ENCODE results near the gene NRXN3.

The NRXN3 gene

GRCh38 chr14:79528828-79529416 lies 1358.7 kb downstream of the NRXN3 start (continued):
- TF ChIP-seq ZNF302 (tag by site-specific recombination; IDR thresholded peaks at IDR 0.05; ENCODE audit: low read depth) (no peak), HIC1 (tag by site-specific recombination; IDR thresholded peaks at IDR 0.05) (no peak), ZBTB11 (tag by site-specific recombination; conservative IDR thresholded peaks at IDR 0.05; ENCODE audit: low read depth) (no peak), ZNF26 (tag by site-specific recombination; IDR thresholded peaks at IDR 0.05) (no peak), ZNF184 (tag by site-specific recombination; IDR thresholded peaks at IDR 0.05) (no peak), OSR2 (tag by site-specific recombination; IDR thresholded peaks at IDR 0.05) (no peak), ZNF391 (tag by site-specific recombination; IDR thresholded peaks at IDR 0.05; ENCODE audit: borderline replicate concordance, low read depth) (no peak)

GRCh38 chr14:79530555-79530954 lies 1360.4 kb downstream of the NRXN3 start:
- TF ChIP-seq ZNF792 (tag by site-specific recombination; IDR thresholded peaks at IDR 0.05) (no peak), OVOL3 (tag by site-specific recombination; IDR thresholded peaks at IDR 0.05) (no peak), MZF1 (tag by site-specific recombination; IDR thresholded peaks at IDR 0.05; ENCODE audit: borderline replicate concordance) (no peak), ZNF596 (tag by site-specific recombination; IDR thresholded peaks at IDR 0.05) (no peak), PRDM4 (tag by site-specific recombination; IDR thresholded peaks at IDR 0.05) (no peak), TCF7L2 (IDR thresholded peaks at IDR 0.05; ENCODE audit: borderline replicate concordance, low read depth, low read length) (no peak), ZNF366 (tag by site-specific recombination; conservative IDR thresholded peaks at IDR 0.05) (no peak), ZBTB20 (tag by site-specific recombination; IDR thresholded peaks at IDR 0.05) (no peak)
- Histone ChIP-seq H3K4me3 (ENCODE audit: low read depth, low read length) (no peak overlapping the region), H3K9me3 (ENCODE audit: control insufficient read depth, insufficient read depth, low read depth, low read length) (no peaks in the 10 kb centered on the region), H3K27ac (ENCODE audit: extremely low read depth, low read depth, low read length) (no peak overlapping the region), H3K36me3 (ENCODE audit: control insufficient read depth in 2 of 2, insufficient read depth in 1 of 2, low read length in 2 of 2) (no peaks in the 10 kb centered on the region), H3K4me1 (ENCODE audit: control insufficient read depth, insufficient read depth, low read length) (no peaks in the 10 kb centered on the region)
- ChIA-PET POLR2A (no interaction called here), CTCF (interaction anchor here (0.7 kb wide), 1 partner anchor 156 kb away, joined by 3 read pairs; no protein-coding TSS in a partner anchor)
